ENCODE measurements around the gene SNORC.

The SNORC gene

GRCh38 chr2:232926431-232926939 lies 56.4 kb downstream of the SNORC start:
- H3K4me1 ChIP-seq (ENCODE audit: control insufficient read depth, insufficient read depth, low read length): no peaks in the 10 kb centered on the region; the same call in 1 of the 2 replicates
- DNase-seq (ENCODE audit: low read depth, low spot score): no peak
- no peaks in the 10 kb centered on the region for H3K36me3 ChIP-seq (ENCODE audit: control insufficient read depth, insufficient read depth, low read length)
- H3K27ac ChIP-seq (ENCODE audit: low read length): no peak overlapping the region
- no peak overlapping the region for H3K4me3 ChIP-seq (ENCODE audit: low read length)
- H3K9me3 ChIP-seq (ENCODE audit: control insufficient read depth, insufficient read depth, low read length): no peaks in the 10 kb centered on the region
- no CpG with 5 or more reads among the region's 13 CpGs for WGBS (ENCODE audit: insufficient coverage, insufficient read length)
- peaks cover 34% of the 10 kb centered on the region for H3K27me3 ChIP-seq (ENCODE audit: control insufficient read depth, insufficient read depth, low read length)

- no peak for DNase-seq (ENCODE audit: low read depth, low spot score)
- Histone ChIP-seq H3K9me3 (ENCODE audit: control insufficient read depth, insufficient read depth, low read length) (no peaks in the 10 kb centered on the region), H3K27ac (ENCODE audit: low read length) (no peak overlapping the region), H3K4me1 (ENCODE audit: control insufficient read depth, insufficient read depth, low read length) (no peaks in the 10 kb centered on the region; the same call in 1 of the 2 replicates), H3K36me3 (ENCODE audit: control insufficient read depth, insufficient read depth, low read length) (no peaks in the 10 kb centered on the region), H3K4me3 (ENCODE audit: low read length) (peak overlapping the region; percentile 38), H3K27me3 (ENCODE audit: control insufficient read depth, insufficient read depth, low read length) (peaks cover 35% of the 10 kb centered on the region)
- no CpG with 5 or more reads among the region's 76 CpGs for WGBS (ENCODE audit: insufficient coverage, insufficient read length)
Measured at GRCh38 chr2:232927032-232927792, 57.1 kb downstream of the SNORC start.

GRCh38 chr2:232927793-232928550 lies 57.9 kb downstream of the SNORC start:
- DNase-seq (ENCODE audit: low read depth, low spot score): no peak
- Histone ChIP-seq H3K9me3 (ENCODE audit: control insufficient read depth, insufficient read depth, low read length) (no peaks in the 10 kb centered on the region), H3K27ac (ENCODE audit: low read length) (no peak overlapping the region), H3K36me3 (ENCODE audit: control insufficient read depth, insufficient read depth, low read length) (no peaks in the 10 kb centered on the region), H3K4me3 (ENCODE audit: low read length) (peak overlapping the region; percentile 38; the same call in 1 of the 2 replicates), H3K27me3 (ENCODE audit: control insufficient read depth, insufficient read depth, low read length) (peaks cover 35% of the 10 kb centered on the region), H3K4me1 (ENCODE audit: control insufficient read depth, insufficient read depth, low read length) (no peaks in the 10 kb centered on the region; the same call in 1 of the 2 replicates)
- WGBS (ENCODE audit: insufficient coverage, insufficient read length): no CpG with 5 or more reads among the region's 114 CpGs
